Camera-type eye (tissue), 1 donor: ENCODE results near the gene MACROH2A1. TPM values are rescaled to one million over a fixed set of nuclear protein-coding genes. Genes with fewer than 3 reads are reported as not detected.

Experiments used
- total RNA-seq: library from RNA; depleted of rRNA; stranded (reverse); fragments of >200 nt; gene quantifications from one replicate; pipeline ENCODE4 v1.2.3, GENCODE V29; 2014

The MACROH2A1 gene
- 274 TPM for total RNA-seq

DNA sequence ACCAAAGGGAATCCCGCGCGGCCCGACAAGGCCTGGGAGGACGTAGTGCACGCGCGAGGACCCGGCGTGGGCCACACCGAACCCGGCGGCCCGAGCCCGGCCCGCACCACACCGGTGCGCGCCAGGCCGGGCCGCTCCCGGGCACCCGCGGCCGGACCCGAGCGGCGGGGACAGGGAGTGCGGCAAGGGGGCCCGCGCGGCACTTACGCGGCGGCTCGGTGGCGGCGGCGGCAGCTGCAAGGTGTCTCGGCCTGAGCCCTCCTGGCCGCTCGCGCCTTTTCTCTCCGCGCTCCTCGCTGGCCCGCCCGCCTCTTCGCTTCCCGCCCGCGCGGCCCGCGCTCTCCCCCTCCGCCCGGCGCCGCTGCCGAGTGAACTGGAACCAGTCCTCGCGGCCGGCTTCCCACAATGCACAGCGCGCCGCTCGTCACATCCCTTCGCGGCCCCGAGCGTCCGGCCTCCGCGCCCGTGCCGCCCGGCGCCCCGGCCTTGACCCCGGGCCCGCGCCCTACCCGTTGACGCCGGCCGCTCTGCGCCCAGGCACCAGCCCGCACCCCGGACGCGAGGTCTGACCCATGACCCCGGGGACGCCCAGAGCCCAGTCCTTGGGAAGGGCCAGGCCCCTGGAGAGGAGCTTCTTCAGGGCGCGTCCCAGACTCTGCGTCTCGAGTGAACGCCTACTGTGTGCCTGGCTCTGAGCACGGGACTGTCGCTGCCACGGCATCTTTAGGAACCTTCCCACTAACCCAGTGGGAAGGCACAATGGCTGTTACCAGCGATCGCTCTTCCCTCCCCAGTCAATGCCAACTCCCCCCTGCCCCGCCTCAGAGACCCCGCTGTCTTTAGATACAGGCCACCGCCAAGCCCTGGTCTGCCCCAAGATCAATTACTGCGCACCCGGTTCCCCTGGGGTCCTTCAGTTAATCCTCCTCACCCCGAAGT lies at the start of gene MACROH2A1:
Gene MACROH2A1, minus strand, starts transcription at position 377 of the 939 bp plus-strand sequence. CDS start 10,138 bp downstream, outside the sequence.

DNA sequence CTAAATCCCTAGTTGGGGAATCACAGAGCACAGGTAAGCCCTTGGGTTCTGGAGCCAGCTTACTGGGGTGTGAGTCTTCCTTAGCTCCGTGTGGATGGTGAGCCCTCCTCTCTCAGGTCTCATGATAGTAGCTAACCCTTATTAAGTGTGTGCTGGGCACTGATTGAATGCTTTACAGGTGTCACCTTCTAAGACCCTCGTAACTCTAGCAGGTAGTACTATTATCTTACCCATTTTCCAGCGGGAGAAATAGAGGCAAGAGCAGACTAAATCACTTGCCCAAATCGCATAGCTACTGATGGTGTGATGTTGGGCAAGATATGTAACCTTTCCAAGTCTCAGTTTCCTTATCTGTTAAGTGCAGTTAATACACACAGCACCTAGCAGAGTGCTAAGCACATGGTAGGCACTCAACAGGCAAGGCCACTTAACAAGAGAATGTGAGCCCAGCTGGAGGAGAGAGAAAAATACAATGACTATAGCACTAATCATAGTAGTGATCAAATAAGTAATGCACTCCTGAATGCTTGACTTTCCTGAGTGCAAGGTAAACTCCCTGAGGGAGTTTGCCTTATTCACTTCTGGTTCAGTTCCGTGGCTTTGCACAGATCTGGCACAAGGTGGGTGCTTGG lies 48.4 kb upstream of the MACROH2A1 start, which contains the start of gene DCANP1:
Gene DCANP1, minus strand, starts transcription at position 51 of the 632 bp plus-strand sequence. CDS start 240 bp downstream, outside the sequence.

Other genes starting within 250 kb of the MACROH2A1 start
- gene DCANP1, start 48.1 kb upstream of the MACROH2A1 start, total RNA-seq, result not detected
- gene TIFAB, start 53.1 kb upstream of the MACROH2A1 start, total RNA-seq, result 0.05 TPM
- 5.9 TPM for gene NEUROG1, start 136.7 kb upstream of the MACROH2A1 start, total RNA-seq
- 63.1 TPM for gene CXCL14, start 179.8 kb upstream of the MACROH2A1 start, total RNA-seq